Measurements from ENCODE around the gene TEX261. TPM values are rescaled to one million over a fixed set of nuclear protein-coding genes. Genes with fewer than 3 reads are reported as not detected.

The TEX261 gene
- total and polyA plus RNA-seq, 7 donors = 31.9 to 70.7 (median 53.8) TPM

- intact Hi-C loops (cut with DNase I) = no loop called here
- TF ChIP-seq CTCF (IDR thresholded peaks at IDR 0.05) = no peak
- Histone ChIP-seq H3K4me1 (no peaks in the 10 kb centered on the region), H3K27me3 (ENCODE audit: insufficient read depth in 3 of 3, low read length in 2 of 3) (peaks cover 0 to 7% (median 0%) of the 10 kb centered on the region in 3 donors), H3K4me3 (no peak overlapping the region), H3K36me3 (ENCODE audit: insufficient read depth in 1 of 2, low read depth in 1 of 2) (no peaks in the 10 kb centered on the region), H3K9me3 (no peaks in the 10 kb centered on the region), H3K27ac (no peak overlapping the region)
- WGBS, 3 donors = 43 to 46% (median 45%) methylated on average over 2 of the region's 2 CpGs
- ATAC-seq (no peak), DNase-seq (no peak)
Measured at GRCh38 chr2:71006323-71006722, 11.7 kb upstream of the TEX261 start.

- intact Hi-C loops (cut with DNase I) = no loop called here
- DNase-seq = no peak
- H3K27ac ChIP-seq = no peak overlapping the region
- H3K27me3 ChIP-seq (ENCODE audit: insufficient read depth in 3 of 3, low read length in 2 of 3) = peaks cover 0 to 3% (median 0%) of the 10 kb centered on the region in 3 donors
- WGBS, 3 donors = 69 to 80% (median 77%) methylated on average over 10 of the region's 10 CpGs
- H3K4me1 ChIP-seq = peaks cover 4% of the 10 kb centered on the region
- no peaks in the 10 kb centered on the region for H3K36me3 ChIP-seq (ENCODE audit: insufficient read depth in 1 of 2, low read depth in 1 of 2)
- TF ChIP-seq CTCF (IDR thresholded peaks at IDR 0.05) = no peak
- H3K4me3 ChIP-seq = no peak overlapping the region
- ATAC-seq = no peak
- no peaks in the 10 kb centered on the region for H3K9me3 ChIP-seq
Measured at GRCh38 chr2:71005271-71006202, 10.9 kb upstream of the TEX261 start.

- Histone ChIP-seq H3K27ac (no peak overlapping the region), H3K36me3 (ENCODE audit: insufficient read depth in 1 of 2, low read depth in 1 of 2) (no peaks in the 10 kb centered on the region), H3K4me3 (no peak overlapping the region), H3K27me3 (ENCODE audit: insufficient read depth in 3 of 3, low read length in 2 of 3) (no peaks in the 10 kb centered on the region), H3K9me3 (no peaks in the 10 kb centered on the region), H3K4me1 (peaks cover 5% of the 10 kb centered on the region)
- WGBS, 3 donors = 82 to 86% (median 85%) methylated on average over 6 of the region's 6 CpGs
- ATAC-seq = no peak
- no peak for DNase-seq
- TF ChIP-seq CTCF (IDR thresholded peaks at IDR 0.05) = no peak
- intact Hi-C loops (cut with DNase I) = no loop called here
Measured at GRCh38 chr2:71004857-71005256, 10.2 kb upstream of the TEX261 start.

GRCh38 chr2:71003966-71004755 is 9.5 kb upstream of the TEX261 start:
- intact Hi-C loops (cut with DNase I) = no loop called here
- Histone ChIP-seq H3K4me3 (no peak overlapping the region), H3K4me1 (peaks cover 5% of the 10 kb centered on the region), H3K27ac (no peak overlapping the region), H3K36me3 (ENCODE audit: insufficient read depth in 1 of 2, low read depth in 1 of 2) (no peaks in the 10 kb centered on the region), H3K27me3 (ENCODE audit: insufficient read depth in 3 of 3, low read length in 2 of 3) (no peaks in the 10 kb centered on the region), H3K9me3 (no peaks in the 10 kb centered on the region)
- 71 to 76% (median 75%) methylated on average over 11 of the region's 11 CpGs for WGBS, 3 donors
- TF ChIP-seq CTCF (IDR thresholded peaks at IDR 0.05) = no peak
- DNase-seq = no peak
- ATAC-seq = no peak

Measured in psoas muscle (tissue), 8 donors.